Activated CD4-positive, alpha-beta T cell treated with anti-CD3 and anti-CD28 coated beads, Interleukin-2, amount 10 ng/mL, durations not matched to agents 24 days and 14 days (primary cell): Measurements from ENCODE around the gene PIF1. TPM values are rescaled to one million over a fixed set of nuclear protein-coding genes. Genes with fewer than 3 reads are reported as not detected.

Experiments
- DNase-seq: peaks from one replicate; pipeline ENCODE4 v3.0.0; 2022
- H3K27ac Mint-ChIP-seq: one replicate; pipeline ENCODE4 v1.8.0; 2022; ENCODE audit warnings: mild to moderate bottlenecking, mixed read lengths
- H3K27me3 Mint-ChIP-seq: one replicate; pipeline ENCODE4 v1.8.0; 2022; ENCODE audit warnings: mixed read lengths
- H3K36me3 Mint-ChIP-seq: one replicate; pipeline ENCODE4 v1.8.0; 2022; ENCODE audit warnings: low read depth, mild to moderate bottlenecking, mixed read lengths
- H3K4me1 Mint-ChIP-seq: one replicate; pipeline ENCODE4 v1.8.0; 2021; ENCODE audit warnings: mixed read lengths
- H3K4me3 Mint-ChIP-seq: one replicate; pipeline ENCODE4 v1.8.0; 2022; ENCODE audit warnings: mild to moderate bottlenecking, moderate library complexity, mixed read lengths
- H3K9me3 Mint-ChIP-seq: one replicate; pipeline ENCODE4 v1.8.0; 2021; ENCODE audit warnings: mixed read lengths
- intact Hi-C: fragments of 100-400 bp; cut with micrococcal nuclease; formaldehyde crosslinking; loops from one replicate; pipeline ENCODE4 v1.15.1; 2023
- total RNA-seq: library from RNA; stranded (reverse); gene quantifications from 2 replicates; pipeline ENCODE4 v1.2.3, GENCODE V29; 2022

PIF1 gene
- total RNA-seq, 1 donor from 2014 or later: 20.9 TPM

GRCh38 chr15:64772964-64773363 is 52.5 kb downstream of the PIF1 start:
- no peaks in the 10 kb centered on the region for H3K9me3 Mint-ChIP-seq
- no peak overlapping the region for H3K4me3 Mint-ChIP-seq
- no peak overlapping the region for H3K27ac Mint-ChIP-seq
- H3K36me3 Mint-ChIP-seq: no peaks in the 10 kb centered on the region
- no peak for DNase-seq
- H3K27me3 Mint-ChIP-seq: peaks cover 58% of the 10 kb centered on the region
- no peaks in the 10 kb centered on the region for H3K4me1 Mint-ChIP-seq
- intact Hi-C loops: no loop called here

GRCh38 chr15:64772488-64772887 is 53.0 kb downstream of the PIF1 start:
- no peaks in the 10 kb centered on the region for H3K9me3 Mint-ChIP-seq
- no peaks in the 10 kb centered on the region for H3K36me3 Mint-ChIP-seq
- no peak for DNase-seq
- H3K4me1 Mint-ChIP-seq: no peaks in the 10 kb centered on the region
- intact Hi-C loops: no loop called here
- no peak overlapping the region for H3K27ac Mint-ChIP-seq
- no peak overlapping the region for H3K4me3 Mint-ChIP-seq
- peaks cover 53% of the 10 kb centered on the region for H3K27me3 Mint-ChIP-seq

- Mint-ChIP-seq H3K4me3 (no peak overlapping the region), H3K9me3 (no peaks in the 10 kb centered on the region), H3K27me3 (peaks cover 38% of the 10 kb centered on the region), H3K36me3 (no peaks in the 10 kb centered on the region), H3K4me1 (no peaks in the 10 kb centered on the region), H3K27ac (no peak overlapping the region)
- intact Hi-C loops: no loop called here
- DNase-seq: no peak
These were observed 54.8 kb downstream of the PIF1 start for GRCh38 chr15:64770626-64771025.

GRCh38 chr15:64767203-64767602 is 58.2 kb downstream of the PIF1 start:
- no peaks in the 10 kb centered on the region for H3K4me1 Mint-ChIP-seq
- no peaks in the 10 kb centered on the region for H3K36me3 Mint-ChIP-seq
- DNase-seq: no peak
- H3K27ac Mint-ChIP-seq: no peak overlapping the region
- H3K9me3 Mint-ChIP-seq: no peaks in the 10 kb centered on the region
- peaks cover 15% of the 10 kb centered on the region for H3K27me3 Mint-ChIP-seq
- intact Hi-C loops: no loop called here
- no peak overlapping the region for H3K4me3 Mint-ChIP-seq

GRCh38 chr15:64766058-64766457 is 59.4 kb downstream of the PIF1 start:
- peaks cover 10% of the 10 kb centered on the region for H3K27me3 Mint-ChIP-seq
- H3K4me1 Mint-ChIP-seq: no peaks in the 10 kb centered on the region
- H3K27ac Mint-ChIP-seq: no peak overlapping the region
- intact Hi-C loops: no loop called here
- H3K36me3 Mint-ChIP-seq: no peaks in the 10 kb centered on the region
- no peaks in the 10 kb centered on the region for H3K9me3 Mint-ChIP-seq
- no peak overlapping the region for H3K4me3 Mint-ChIP-seq
- DNase-seq: no peak

Other genes starting within 250 kb of the PIF1 start
- gene RBPMS2, start 50.1 kb downstream of the PIF1 start, total RNA-seq: 0.12 TPM in 1 of 2 replicates, not detected in the other
- 15.7 and 16.9 TPM in 2 replicates for gene PLEKHO2, start 16.3 kb upstream of the PIF1 start, total RNA-seq
- gene ANKDD1A, start 86.3 kb upstream of the PIF1 start, total RNA-seq: 1.4 and 1.8 TPM in 2 replicates
- gene SPG21, start 164.3 kb upstream of the PIF1 start, total RNA-seq: 70.4 and 76.2 TPM in 2 replicates
- gene MTFMT, start 204.0 kb upstream of the PIF1 start, total RNA-seq: 19.4 and 21.6 TPM in 2 replicates
- not detected in 2 replicates for gene SLC51B, start 219.7 kb upstream of the PIF1 start, total RNA-seq
- not detected in 2 replicates for gene RASL12, start 242.3 kb upstream of the PIF1 start, total RNA-seq